HepG2 (cell line): ENCODE data around the gene ZDHHC14. TPM values are rescaled to one million over a fixed set of nuclear protein-coding genes. Genes with fewer than 3 reads are reported as not detected.

ENCODE experiments used
- HNRNPH1 ChIP-seq: fragments of 200-400 bp; formaldehyde crosslinking; optimal IDR thresholded peaks from 2 replicates; pipeline ENCODE3; 2017; ENCODE audit warnings: mild to moderate bottlenecking, low read depth, low read length
- MXD3 ChIP-seq: IDR thresholded peaks from 2 replicates; pipeline ENCODE4 v1.6.1; 2016; ENCODE audit warnings: mild to moderate bottlenecking, missing biosample characterization, missing genetic modification reagents
- NFIB ChIP-seq: sonication (generic); formaldehyde crosslinking; IDR thresholded peaks from 2 replicates; pipeline ENCODE4 v1.9.0; 2021; ENCODE audit warnings: missing genetic modification reagents, mild to moderate bottlenecking, borderline replicate concordance
- NFIC ChIP-seq: IDR thresholded peaks from 2 replicates; pipeline ENCODE4 v1.6.1; 2012; ENCODE audit warnings: mild to moderate bottlenecking, low read length, inconsistent platforms
- ZMYM3 ChIP-seq: sonication (generic); formaldehyde crosslinking; IDR thresholded peaks from 2 replicates; pipeline ENCODE4 v1.5.1; 2020; ENCODE audit warnings: mild to moderate bottlenecking, missing genetic modification reagents
- ZNF17 ChIP-seq: sonication (generic); formaldehyde crosslinking; IDR thresholded peaks from 2 replicates; pipeline ENCODE4 v1.5.0; 2020; ENCODE audit warnings: mild to moderate bottlenecking, missing genetic modification reagents
- ZNF451 ChIP-seq: sonication (generic); formaldehyde crosslinking; IDR thresholded peaks from 2 replicates; pipeline ENCODE4 v1.5.0; 2020; ENCODE audit warnings: mild to moderate bottlenecking, missing genetic modification reagents
- ZNF879 ChIP-seq: sonication (generic); formaldehyde crosslinking; IDR thresholded peaks from 2 replicates; pipeline ENCODE4 v1.8.1; 2023; ENCODE audit warnings: missing genetic modification reagents
- polyA plus RNA-seq, 8 experiments: library from polyadenylated mRNA; depleted of rRNA in 3 of 8; stranded (reverse) in 7 of 8; unstranded in 1 of 8; fragments of >200 nt; fragmentation: Illumina TruSeq in 4 of 8; extraction: Trizol in 4 of 8; gene quantifications; 2 replicates each; pipeline versions ENCODE4 v1.2.1 to v1.2.3, GENCODE V29; 2011 to 2016; ENCODE audit warnings: low read depth in 4 of 8, missing spikeins in 1 of 8, mixed read lengths in 1 of 8; ENCODE audit not compliant: insufficient read depth in 1 of 8
- total RNA-seq, 5 experiments: library from RNA; depleted of rRNA; stranded (reverse); fragments of >200 nt; fragmentation: Illumina TruSeq; extraction: Trizol; gene quantifications; 2 replicates each; pipeline ENCODE4 v1.2.3, GENCODE V29; 2016; ENCODE audit warnings: low read depth in 1 of 5
- TF ChIP-seq, protein P1 (sequence below): sonication (generic); formaldehyde crosslinking; IDR thresholded peaks from 2 replicates; pipeline ENCODE4 v1.4.0; 2020; ENCODE audit warnings: missing genetic modification reagents
- TF ChIP-seq, protein P2 (sequence below): sonication (generic); formaldehyde crosslinking; IDR thresholded peaks from 2 replicates; pipeline ENCODE4 v1.4.0; 2020; ENCODE audit warnings: missing genetic modification reagents, borderline replicate concordance
- TF ChIP-seq, protein P3 (sequence below): IDR thresholded peaks from 2 replicates; pipeline ENCODE4 v1.6.1; 2018; ENCODE audit warnings: missing genetic modification reagents

Gene ZDHHC14
- total and polyA plus RNA-seq, 2 of the 13 experiments (the other 11 are each of a cell fraction or from before 2014, with no cell fraction given) = 3.7 to 9.5 TPM

DNA sequence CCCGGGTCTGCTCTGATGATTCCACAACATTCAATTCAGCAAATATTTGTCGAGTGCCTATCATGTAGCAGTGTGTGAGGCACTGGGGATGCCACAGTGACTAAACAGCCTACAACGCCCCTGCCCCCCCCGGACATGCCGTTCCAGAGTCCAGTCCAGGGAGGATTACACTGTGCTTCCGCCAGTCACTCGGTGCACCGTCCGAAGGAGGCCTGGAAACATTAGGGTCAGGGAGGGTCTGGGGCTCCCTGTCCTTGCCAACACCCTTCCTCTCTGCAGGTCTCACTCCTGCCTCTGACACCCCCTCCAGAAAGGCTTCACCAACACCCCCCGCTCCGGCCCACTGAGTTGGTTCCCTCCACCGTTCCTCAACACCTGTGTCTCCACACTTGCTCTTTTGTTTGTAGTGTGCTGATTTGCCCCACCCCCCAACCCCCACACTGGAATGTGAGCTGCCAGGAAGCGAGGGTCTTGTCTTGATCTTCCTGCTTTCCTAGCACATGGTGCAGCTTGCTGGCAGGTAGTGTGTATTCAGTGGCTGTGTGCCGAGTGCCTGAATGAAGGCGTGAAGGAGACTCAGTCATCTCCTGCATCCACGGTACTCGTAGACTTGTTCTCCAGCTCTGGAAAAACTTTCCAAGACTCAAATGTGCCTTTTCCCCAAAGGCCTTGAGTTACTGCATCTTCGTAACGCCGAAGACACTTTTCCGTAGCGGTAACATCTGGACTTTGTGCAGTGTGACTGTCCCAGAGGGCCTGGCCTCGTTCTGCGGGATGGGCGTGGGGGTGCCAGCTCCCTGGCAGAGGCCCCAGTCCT is 150.4 kb downstream of the ZDHHC14 start (continued):
- TF ChIP-seq, protein P1, sequence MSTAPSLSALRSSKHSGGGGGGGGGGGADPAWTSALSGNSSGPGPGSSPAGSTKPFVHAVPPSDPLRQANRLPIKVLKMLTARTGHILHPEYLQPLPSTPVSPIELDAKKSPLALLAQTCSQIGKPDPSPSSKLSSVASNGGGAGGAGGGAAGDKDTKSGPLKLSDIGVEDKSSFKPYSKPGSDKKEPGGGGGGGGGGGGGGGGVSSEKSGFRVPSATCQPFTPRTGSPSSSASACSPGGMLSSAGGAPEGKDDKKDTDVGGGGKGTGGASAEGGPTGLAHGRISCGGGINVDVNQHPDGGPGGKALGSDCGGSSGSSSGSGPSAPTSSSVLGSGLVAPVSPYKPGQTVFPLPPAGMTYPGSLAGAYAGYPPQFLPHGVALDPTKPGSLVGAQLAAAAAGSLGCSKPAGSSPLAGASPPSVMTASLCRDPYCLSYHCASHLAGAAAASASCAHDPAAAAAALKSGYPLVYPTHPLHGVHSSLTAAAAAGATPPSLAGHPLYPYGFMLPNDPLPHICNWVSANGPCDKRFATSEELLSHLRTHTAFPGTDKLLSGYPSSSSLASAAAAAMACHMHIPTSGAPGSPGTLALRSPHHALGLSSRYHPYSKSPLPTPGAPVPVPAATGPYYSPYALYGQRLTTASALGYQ (CRISPR knock-in tag) = peak; percentile 97
- TF ChIP-seq ZNF879 (CRISPR knock-in tag) (peak; percentile 85; the same call in 1 of the 2 replicates), NFIC (no peak), MXD3 (CRISPR knock-in tag) (peak; percentile 33; the same call in 1 of the 2 replicates), ZNF451 (CRISPR knock-in tag) (peak; percentile 96; the same call in 1 of the 2 replicates), ZMYM3 (CRISPR knock-in tag) (peak; percentile 98), NFIB (CRISPR knock-in tag) (no peak), ZNF17 (CRISPR knock-in tag) (no peak), HNRNPH1 (peak; percentile 79)
- TF ChIP-seq, protein P2, sequence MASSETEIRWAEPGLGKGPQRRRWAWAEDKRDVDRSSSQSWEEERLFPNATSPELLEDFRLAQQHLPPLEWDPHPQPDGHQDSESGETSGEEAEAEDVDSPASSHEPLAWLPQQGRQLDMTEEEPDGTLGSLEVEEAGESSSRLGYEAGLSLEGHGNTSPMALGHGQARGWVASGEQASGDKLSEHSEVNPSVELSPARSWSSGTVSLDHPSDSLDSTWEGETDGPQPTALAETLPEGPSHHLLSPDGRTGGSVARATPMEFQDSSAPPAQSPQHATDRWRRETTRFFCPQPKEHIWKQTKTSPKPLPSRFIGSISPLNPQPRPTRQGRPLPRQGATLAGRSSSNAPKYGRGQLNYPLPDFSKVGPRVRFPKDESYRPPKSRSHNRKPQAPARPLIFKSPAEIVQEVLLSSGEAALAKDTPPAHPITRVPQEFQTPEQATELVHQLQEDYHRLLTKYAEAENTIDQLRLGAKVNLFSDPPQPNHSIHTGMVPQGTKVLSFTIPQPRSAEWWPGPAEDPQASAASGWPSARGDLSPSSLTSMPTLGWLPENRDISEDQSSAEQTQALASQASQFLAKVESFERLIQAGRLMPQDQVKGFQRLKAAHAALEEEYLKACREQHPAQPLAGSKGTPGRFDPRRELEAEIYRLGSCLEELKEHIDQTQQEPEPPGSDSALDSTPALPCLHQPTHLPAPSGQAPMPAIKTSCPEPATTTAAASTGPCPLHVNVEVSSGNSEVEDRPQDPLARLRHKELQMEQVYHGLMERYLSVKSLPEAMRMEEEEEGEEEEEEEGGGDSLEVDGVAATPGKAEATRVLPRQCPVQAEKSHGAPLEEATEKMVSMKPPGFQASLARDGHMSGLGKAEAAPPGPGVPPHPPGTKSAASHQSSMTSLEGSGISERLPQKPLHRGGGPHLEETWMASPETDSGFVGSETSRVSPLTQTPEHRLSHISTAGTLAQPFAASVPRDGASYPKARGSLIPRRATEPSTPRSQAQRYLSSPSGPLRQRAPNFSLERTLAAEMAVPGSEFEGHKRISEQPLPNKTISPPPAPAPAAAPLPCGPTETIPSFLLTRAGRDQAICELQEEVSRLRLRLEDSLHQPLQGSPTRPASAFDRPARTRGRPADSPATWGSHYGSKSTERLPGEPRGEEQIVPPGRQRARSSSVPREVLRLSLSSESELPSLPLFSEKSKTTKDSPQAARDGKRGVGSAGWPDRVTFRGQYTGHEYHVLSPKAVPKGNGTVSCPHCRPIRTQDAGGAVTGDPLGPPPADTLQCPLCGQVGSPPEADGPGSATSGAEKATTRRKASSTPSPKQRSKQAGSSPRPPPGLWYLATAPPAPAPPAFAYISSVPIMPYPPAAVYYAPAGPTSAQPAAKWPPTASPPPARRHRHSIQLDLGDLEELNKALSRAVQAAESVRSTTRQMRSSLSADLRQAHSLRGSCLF = no peak
- TF ChIP-seq, protein P3, sequence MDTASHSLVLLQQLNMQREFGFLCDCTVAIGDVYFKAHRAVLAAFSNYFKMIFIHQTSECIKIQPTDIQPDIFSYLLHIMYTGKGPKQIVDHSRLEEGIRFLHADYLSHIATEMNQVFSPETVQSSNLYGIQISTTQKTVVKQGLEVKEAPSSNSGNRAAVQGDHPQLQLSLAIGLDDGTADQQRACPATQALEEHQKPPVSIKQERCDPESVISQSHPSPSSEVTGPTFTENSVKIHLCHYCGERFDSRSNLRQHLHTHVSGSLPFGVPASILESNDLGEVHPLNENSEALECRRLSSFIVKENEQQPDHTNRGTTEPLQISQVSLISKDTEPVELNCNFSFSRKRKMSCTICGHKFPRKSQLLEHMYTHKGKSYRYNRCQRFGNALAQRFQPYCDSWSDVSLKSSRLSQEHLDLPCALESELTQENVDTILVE (CRISPR knock-in tag) = peak; percentile 96
